PC-3 (cell line): ENCODE results near the gene HSD3B7. TPM values are rescaled to one million over a fixed set of nuclear protein-coding genes. Genes with fewer than 3 reads are reported as not detected.
"Not testable (repeated sequence)": the region's sequence is repeated elsewhere in the genome, so short reads cannot be mapped to it uniquely, and the experiment has no call there.

Source experiments
- ATAC-seq: fragments of 200-7000 bp; cut with Tn5 transposase; 2 replicates; pipeline ENCODE4 v1.9.1; 2020; ENCODE audit warnings: mild to moderate bottlenecking, moderate library complexity
- BruUV-seq: library from RNA; stranded (reverse); fragments of 400-500 nt; replicated peaks from 2 replicates; lab custom pipeline; 2021; lab: Mats Ljungman, UMichigan
- CTCF ChIA-PET: fragments of 300-600 bp; sonication (Branson Sonifier 250); formaldehyde crosslinking; loops from one replicate; lab custom pipeline; 2022; ENCODE audit warnings: antibody characterized with exemption; lab: Charles Lee
- POLR2A ChIA-PET: fragments of 300-600 bp; sonication (Branson Sonifier 250); formaldehyde crosslinking; loops from one replicate; lab custom pipeline; 2022; ENCODE audit warnings: antibody characterized with exemption; ENCODE audit not compliant: unreplicated experiment; lab: Charles Lee
- DNase-seq: peaks from one replicate; pipeline ENCODE4 v3.0.0-alpha.2; 2015
- H2AFZ ChIP-seq: fragments of 300-600 bp; sonication (generic); 2 replicates; pipeline ENCODE4 v1.6.0; 2016; ENCODE audit warnings: antibody characterized with exemption, low read length
- H3F3A ChIP-seq: fragments of 300-600 bp; sonication (generic); one replicate; pipeline ENCODE4 v1.6.0; 2017; ENCODE audit warnings: antibody characterized with exemption, low read length, control low read depth, mild to moderate bottlenecking; ENCODE audit not compliant: unreplicated experiment
- H3K27ac ChIP-seq: fragments of 300-600 bp; sonication (generic); 2 replicates; pipeline ENCODE4 v1.5.1; 2016; ENCODE audit warnings: mild to moderate bottlenecking, low read length
- H3K27me3 ChIP-seq: fragments of 300-600 bp; sonication (generic); 2 replicates; pipeline ENCODE4 v1.6.1; 2016; ENCODE audit warnings: low read length, mixed read lengths
- H3K36me3 ChIP-seq: fragments of 300-600 bp; sonication (generic); 2 replicates; pipeline ENCODE4 v1.6.1; 2016; ENCODE audit warnings: low read depth, mixed run types, low read length, mixed read lengths
- H3K4me1 ChIP-seq: fragments of 300-600 bp; sonication (generic); 2 replicates; pipeline ENCODE4 v1.5.1; 2016; ENCODE audit warnings: low read length; ENCODE audit not compliant: insufficient read depth
- H3K4me2 ChIP-seq: fragments of 300-600 bp; sonication (generic); 2 replicates; pipeline ENCODE4 v1.6.0; 2016; ENCODE audit warnings: low read length
- H3K4me3 ChIP-seq: fragments of 300-600 bp; sonication (generic); 2 replicates; pipeline ENCODE4 v1.5.1; 2016; ENCODE audit warnings: mild to moderate bottlenecking, low read length, mixed read lengths
- H3K79me2 ChIP-seq: fragments of 300-600 bp; sonication (generic); 2 replicates; pipeline ENCODE4 v1.6.1; 2017; ENCODE audit warnings: low read length, mixed read lengths
- H3K9ac ChIP-seq: fragments of 300-600 bp; sonication (generic); 2 replicates; pipeline ENCODE4 v1.6.0; 2016; ENCODE audit warnings: mild to moderate bottlenecking, low read length
- H3K9me2 ChIP-seq: fragments of 300-600 bp; sonication (generic); replicated peaks from 2 replicates; pipeline ENCODE4 v1.6.1; 2016; ENCODE audit warnings: mixed run types, low read length, mixed read lengths
- H3K9me3 ChIP-seq: fragments of 300-600 bp; sonication (generic); 2 replicates; pipeline ENCODE4 v1.6.1; 2016; ENCODE audit warnings: low read length, mixed read lengths
- H4K20me1 ChIP-seq: fragments of 300-600 bp; sonication (generic); 2 replicates; pipeline ENCODE4 v1.6.1; 2016; ENCODE audit warnings: low read length, mixed read lengths
- EZH2 ChIP-seq: fragments of 300-600 bp; sonication (generic); IDR thresholded peaks from one replicate; pipeline ENCODE4 v1.6.1; 2017; ENCODE audit warnings: antibody characterized with exemption, mild to moderate bottlenecking, low read length; ENCODE audit not compliant: unreplicated experiment
- EZH2phosphoT487 ChIP-seq: fragments of 300-600 bp; sonication (generic); IDR thresholded peaks from 2 replicates; pipeline ENCODE4 v1.6.1; 2018; ENCODE audit warnings: mild to moderate bottlenecking, antibody characterized with exemption, low read length, borderline replicate concordance
- intact Hi-C: fragments of 100-400 bp; cut with micrococcal nuclease; formaldehyde crosslinking; loops from 2 replicates; pipeline ENCODE4 v1.9.0; 2023
- total RNA-seq: library from RNA; depleted of rRNA; stranded (reverse); fragments of >200 nt; gene quantifications from 2 replicates; pipeline ENCODE4 v1.2.3, GENCODE V29; 2014
- TF ChIP-seq, protein P1 (sequence below): fragments of 300-600 bp; sonication (generic); conservative IDR thresholded peaks from 2 replicates; pipeline ENCODE4 v1.5.1; 2017; ENCODE audit warnings: antibody characterized with exemption, low read depth, mild to moderate bottlenecking, low read length

The HSD3B7 gene
- total RNA-seq, 1 experiment from 2014 or later = 16.3 TPM

DNA sequence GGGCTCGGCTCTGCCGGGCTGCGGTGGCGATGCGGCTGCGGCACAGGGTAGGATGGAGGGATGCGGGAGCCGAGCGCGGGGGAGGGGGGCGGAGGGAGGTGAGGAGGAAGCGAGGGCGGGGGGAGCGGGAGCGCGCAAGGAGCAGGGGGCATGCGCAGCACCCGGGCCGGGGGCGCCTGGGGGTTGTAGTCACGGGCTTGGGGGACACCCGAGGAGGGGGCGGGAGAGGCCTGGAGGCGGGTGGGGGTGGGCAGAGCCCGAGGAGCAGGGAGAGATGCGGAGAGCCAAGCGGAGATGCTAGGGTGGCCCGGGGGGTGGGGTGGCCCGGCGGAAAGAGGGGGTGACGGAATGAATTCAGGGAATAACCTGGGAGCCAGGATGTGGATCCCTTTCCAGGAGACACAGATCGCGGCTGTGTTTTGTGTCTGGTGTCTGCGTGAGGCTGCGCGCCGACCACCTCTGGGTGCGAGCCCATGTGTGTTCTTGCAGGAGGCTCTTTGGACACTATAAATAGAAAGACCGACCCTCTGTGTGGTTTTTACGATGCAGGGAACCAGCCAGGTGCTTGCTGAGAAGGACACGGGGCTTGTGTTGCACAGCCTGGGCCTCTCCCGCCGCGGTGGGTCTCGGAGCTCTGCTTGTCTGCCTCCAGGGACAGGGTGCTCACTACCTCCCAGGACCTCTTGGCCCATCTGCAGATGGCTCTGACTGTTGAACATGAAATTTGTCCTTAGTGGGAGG, 25.7 kb downstream of the HSD3B7 start, which contains the start of gene STX1B:
Gene STX1B (minus strand): TSS at position 54 of the 741 bp plus-strand sequence. CDS start 242 bp downstream, outside the sequence.
- Histone ChIP-seq H3K4me3 (no peak within 1 kb of the TSS), H3K9me2 (no peaks in the 10 kb centered on the region), H3K27me3 (no peaks in the 10 kb centered on the region), H3K9ac (no peak within 1 kb of the TSS), H3K27ac (no peak within 1 kb of the TSS), H3F3A (no peaks in the 10 kb centered on the region), H4K20me1 (no peaks in the 10 kb centered on the region), H3K4me1 (peaks cover 7% of the 10 kb centered on the region; the same call in 1 of the 2 replicates), H3K79me2 (no peaks in the 10 kb centered on the region), H3K36me3 (no peaks in the 10 kb centered on the region), H2AFZ (no peak within 1 kb of the TSS), H3K4me2 (no peak within 1 kb of the TSS), H3K9me3 (no peaks in the 10 kb centered on the region)
- CTCF ChIA-PET = no interaction called here
- POLR2A ChIA-PET = no interaction called here
- BruUV-seq = no TSS peak
- no peak for ATAC-seq
- intact Hi-C loops = no loop called here
- TF ChIP-seq EZH2phosphoT487 (no peak), EZH2 (no peak)
- TF ChIP-seq, protein P1, sequence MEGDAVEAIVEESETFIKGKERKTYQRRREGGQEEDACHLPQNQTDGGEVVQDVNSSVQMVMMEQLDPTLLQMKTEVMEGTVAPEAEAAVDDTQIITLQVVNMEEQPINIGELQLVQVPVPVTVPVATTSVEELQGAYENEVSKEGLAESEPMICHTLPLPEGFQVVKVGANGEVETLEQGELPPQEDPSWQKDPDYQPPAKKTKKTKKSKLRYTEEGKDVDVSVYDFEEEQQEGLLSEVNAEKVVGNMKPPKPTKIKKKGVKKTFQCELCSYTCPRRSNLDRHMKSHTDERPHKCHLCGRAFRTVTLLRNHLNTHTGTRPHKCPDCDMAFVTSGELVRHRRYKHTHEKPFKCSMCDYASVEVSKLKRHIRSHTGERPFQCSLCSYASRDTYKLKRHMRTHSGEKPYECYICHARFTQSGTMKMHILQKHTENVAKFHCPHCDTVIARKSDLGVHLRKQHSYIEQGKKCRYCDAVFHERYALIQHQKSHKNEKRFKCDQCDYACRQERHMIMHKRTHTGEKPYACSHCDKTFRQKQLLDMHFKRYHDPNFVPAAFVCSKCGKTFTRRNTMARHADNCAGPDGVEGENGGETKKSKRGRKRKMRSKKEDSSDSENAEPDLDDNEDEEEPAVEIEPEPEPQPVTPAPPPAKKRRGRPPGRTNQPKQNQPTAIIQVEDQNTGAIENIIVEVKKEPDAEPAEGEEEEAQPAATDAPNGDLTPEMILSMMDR = no peak
- DNase-seq = no peak

GRCh38 chr16:31011815-31012214, 26.8 kb downstream of the HSD3B7 start:
- H3K27me3 ChIP-seq, H3K79me2 ChIP-seq, H4K20me1 ChIP-seq, H3K9me2 ChIP-seq, DNase-seq, H2AFZ ChIP-seq, H3K4me3 ChIP-seq, BruUV-seq, H3F3A ChIP-seq, H3K4me1 ChIP-seq, H3K9ac ChIP-seq, H3K27ac ChIP-seq, H3K4me2 ChIP-seq, ATAC-seq, POLR2A ChIA-PET, CTCF ChIA-PET, H3K9me3 ChIP-seq, H3K36me3 ChIP-seq, intact Hi-C loops: not testable (repeated sequence)

GRCh38 chr16:31013292-31013691, 28.3 kb downstream of the HSD3B7 start:
- H3F3A ChIP-seq, H3K36me3 ChIP-seq, H3K4me1 ChIP-seq, H3K9me2 ChIP-seq, H3K27ac ChIP-seq, POLR2A ChIA-PET, H3K9ac ChIP-seq, H3K79me2 ChIP-seq, H3K9me3 ChIP-seq, ATAC-seq, DNase-seq, intact Hi-C loops, H3K27me3 ChIP-seq, H4K20me1 ChIP-seq, H3K4me3 ChIP-seq, BruUV-seq, H3K4me2 ChIP-seq, H2AFZ ChIP-seq, CTCF ChIA-PET: not testable (repeated sequence)
